Measurements from ENCODE around the gene BCAS3. TPM values are rescaled to one million over a fixed set of nuclear protein-coding genes. Genes with fewer than 3 reads are reported as not detected.
"Not testable (repeated sequence)": the region's sequence is repeated elsewhere in the genome, so short reads cannot be mapped to it uniquely, and the experiment has no call there.

BCAS3 gene
- total RNA-seq, 1 donor from 2014 or later: 17.1 TPM

DNA sequence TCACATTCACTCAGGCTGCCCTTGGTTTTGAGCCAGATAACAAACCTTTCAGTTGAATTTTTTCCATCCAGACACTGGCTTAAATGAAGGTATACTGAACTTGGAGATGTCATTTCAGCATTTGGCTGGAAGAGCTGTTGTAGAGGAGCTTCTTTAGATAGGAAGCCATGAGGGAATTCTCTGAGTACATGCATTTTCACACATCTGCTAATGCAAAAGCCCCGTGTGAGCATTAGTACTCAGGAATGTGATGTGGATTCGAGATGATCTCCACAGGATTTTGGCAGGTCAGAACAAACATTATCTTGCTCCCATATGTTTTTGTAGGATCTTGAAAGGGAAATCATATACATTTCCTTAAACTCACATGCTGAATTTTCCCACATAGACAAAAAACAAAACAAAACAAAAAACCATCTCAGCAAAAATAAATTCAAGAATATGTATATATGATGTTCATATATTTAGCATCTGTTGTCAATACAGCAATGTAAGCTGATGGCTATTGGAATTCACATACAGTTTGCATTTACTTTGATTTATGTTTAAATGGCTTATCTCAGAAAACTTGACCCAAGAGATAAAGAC is 444.8 kb downstream of the BCAS3 start:
- no peak for DNase-seq (ENCODE audit: low read depth, low spot score)

- no peak for DNase-seq (ENCODE audit: low read depth, low spot score)
Observed at GRCh38 chr17:61124562-61124961, 446.9 kb downstream of the BCAS3 start.

DNA sequence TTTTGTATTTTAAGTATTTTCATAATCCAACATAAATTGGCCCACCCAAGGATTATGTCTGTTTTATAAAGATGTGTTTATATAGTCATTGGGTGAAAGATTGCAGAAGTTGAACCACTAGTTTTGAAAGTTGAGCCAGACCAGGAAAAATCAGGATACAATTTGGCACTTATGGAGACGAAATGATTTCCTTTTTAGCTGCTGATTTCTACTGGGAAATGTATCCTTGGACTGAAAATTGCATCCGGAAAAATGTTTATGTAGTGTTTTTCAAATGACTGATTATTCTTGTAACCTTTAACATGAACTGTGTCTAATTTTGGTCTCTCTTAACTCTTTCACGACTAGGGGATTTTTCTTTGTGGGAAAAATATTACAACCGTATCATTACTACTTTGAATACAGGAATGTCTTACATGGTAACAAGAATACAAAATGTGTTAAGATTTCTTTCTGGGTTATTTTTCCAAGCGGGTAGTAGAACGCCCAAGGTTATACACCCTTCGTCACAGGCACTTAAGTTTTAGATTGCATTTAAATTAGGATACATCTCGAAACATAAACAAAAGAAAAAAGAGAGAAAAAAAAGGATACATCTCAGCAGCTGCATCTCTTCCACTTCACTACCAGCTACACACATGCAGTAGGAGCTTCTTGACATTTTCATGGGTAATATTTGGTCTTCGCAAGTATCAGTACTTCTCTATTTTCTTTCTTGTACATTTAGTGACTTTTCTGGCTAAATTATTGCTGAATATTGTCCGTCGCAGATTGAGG is 449.0 kb downstream of the BCAS3 start:
- no peak for DNase-seq (ENCODE audit: low read depth, low spot score)

DNA sequence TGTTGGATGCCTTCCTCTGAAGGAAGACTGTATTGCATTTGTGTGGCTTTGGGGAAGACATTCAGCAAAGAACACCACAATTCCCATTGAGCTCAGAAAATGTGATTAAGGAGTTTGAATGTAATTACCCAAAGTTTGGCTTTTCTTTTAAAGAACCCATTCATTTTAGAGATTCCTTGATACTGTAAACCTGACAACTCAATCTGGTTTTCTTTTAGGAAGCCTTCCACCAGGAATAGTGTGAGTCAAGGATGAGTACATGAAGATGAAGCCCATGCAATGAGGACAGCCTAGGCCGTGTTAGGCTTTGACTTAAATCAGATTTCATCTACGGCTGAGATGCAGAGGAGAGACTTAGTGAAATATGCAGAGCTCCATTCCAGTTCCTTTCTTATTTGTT is 450.3 kb downstream of the BCAS3 start:
- DNase-seq (ENCODE audit: low read depth, low spot score): no peak

DNA sequence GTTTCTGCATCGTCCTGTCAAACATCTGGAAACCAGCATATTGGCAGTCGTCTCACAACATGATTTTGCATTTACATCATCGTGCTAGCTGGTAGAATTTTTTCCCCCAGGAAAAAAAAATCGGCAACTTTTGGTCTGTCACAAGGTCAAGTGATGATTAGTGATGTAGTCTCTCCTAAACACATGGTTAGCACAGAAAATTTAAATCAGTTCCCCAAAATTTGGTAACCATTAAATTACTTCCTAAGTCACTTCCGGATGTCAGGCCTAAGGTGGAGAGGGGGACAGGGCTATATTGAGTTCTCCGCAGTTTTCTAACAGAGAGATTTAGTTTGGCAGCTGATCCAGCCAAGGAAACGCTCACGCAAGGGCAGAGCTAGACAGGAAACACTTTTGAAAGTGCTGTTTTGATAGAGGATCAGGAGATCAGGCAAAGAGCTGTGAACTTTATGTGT is 451.0 kb downstream of the BCAS3 start:
- DNase-seq (ENCODE audit: low read depth, low spot score): no peak

GRCh38 chr17:61129267-61130254 is 451.9 kb downstream of the BCAS3 start:
- no peak for DNase-seq (ENCODE audit: low read depth, low spot score)

DNA sequence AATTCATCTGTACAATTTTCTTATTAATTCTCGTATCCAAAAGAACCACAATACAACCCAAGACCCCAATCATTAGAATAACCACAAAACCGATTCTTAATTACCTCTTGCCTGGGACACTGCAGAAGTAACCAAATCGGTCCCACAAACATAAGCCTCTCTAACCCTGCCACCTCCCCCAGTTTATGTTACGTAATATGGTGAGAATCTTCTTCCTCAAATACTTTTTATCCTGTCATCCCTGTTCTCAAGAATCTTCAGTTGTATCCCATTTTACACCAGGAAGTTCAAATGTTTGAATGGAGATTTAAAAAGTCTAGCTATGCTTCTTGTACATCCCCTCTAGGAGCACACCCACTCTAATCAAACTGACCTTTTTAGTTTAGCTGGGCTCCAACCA is 452.7 kb downstream of the BCAS3 start:
- DNase-seq (ENCODE audit: low read depth, low spot score): no peak

DNA sequence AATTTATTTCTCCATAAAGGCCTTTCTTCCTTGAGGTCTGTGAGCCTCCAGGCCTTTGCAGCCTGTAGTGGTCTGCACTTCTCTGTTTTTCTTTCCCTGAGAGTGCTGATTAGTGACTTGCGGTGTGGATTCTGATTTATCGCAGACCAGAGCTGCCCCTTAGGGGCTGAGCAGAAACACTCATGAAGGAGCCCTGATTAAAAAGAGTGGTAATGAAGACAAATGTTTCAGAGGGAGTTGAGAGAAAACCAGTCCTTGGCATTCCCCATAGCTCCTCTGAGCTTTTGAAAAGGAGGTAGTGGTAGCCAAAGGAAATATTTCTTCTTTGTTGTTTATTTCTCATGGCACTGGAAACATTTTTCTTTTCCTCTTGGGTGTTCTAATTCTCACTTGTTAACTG is 453.9 kb downstream of the BCAS3 start:
- DNase-seq (ENCODE audit: low read depth, low spot score): no peak

DNA sequence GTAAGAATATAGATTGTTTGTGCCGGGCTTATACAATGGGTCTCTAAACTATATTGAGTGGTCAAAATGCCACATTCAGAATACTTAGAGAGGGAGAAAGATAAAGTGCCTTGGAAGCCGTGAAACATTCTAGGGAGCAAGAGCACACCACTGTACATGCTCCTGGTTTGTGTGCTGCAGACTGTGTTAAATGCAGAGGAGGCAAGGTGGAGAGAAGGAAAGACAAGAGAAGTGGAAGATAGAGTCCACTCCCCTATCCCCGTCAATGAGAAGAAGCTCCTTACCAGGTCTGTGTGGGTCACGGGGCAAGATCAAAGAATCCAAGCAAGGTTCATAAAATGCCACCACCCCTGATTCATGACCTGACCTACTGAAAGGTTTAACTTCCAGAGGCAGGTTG is 454.9 kb downstream of the BCAS3 start:
- DNase-seq (ENCODE audit: low read depth, low spot score): no peak

DNA sequence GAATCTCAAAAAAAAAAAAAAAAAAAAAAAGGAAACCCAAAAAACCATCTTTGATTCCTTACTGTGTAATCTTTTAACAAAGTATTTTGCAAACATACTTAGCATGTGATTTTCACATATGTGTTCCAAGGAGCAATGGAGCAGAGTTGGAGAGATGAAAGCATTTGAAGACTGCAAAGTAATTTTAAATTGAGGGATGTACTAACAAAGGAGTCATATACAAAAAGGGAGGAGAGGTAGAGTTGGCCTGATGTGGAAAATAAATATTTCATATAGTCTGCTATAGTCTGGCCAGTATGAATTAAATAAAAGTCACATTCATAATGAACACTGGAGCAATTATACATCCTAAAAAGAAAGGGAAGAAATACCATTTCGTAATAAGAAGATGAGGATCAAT is 456.2 kb downstream of the BCAS3 start:
- no peak for DNase-seq (ENCODE audit: low read depth, low spot score)

DNA sequence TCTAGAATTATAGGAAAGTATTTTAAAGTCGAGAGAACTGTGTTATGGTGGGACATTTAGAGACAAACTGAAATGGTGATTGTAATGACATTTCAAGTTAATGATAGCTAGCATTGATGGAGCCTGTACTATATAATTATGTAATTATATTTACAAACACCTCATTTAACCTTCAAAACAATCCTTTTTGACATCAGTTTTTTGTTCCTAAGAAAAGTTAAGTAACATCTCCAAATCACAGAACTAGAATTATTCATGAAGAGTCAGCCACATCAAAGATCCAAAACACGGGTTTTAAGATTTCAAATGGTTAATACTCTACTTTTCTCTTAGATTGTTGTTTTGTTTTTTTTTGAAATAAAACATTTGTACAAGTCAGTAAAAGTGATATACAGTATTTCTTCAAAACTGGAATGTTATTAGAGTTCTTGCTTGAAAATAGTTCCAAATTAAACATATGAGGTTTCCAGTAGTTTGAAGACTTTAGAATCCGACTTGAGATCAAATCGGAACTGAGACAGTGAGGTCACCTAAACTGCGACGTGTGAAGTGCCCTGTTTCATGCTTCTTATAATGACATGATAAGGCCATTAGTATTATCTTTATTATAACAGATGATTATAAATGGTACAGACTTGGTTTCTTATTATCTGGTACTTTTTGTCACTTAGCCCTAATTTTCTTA is 457.0 kb downstream of the BCAS3 start:
- DNase-seq (ENCODE audit: low read depth, low spot score): no peak

- no peak for DNase-seq (ENCODE audit: low read depth, low spot score)
Observed at GRCh38 chr17:61135782-61136181, 458.1 kb downstream of the BCAS3 start.

GRCh38 chr17:61136296-61136695 is 458.6 kb downstream of the BCAS3 start:
- DNase-seq (ENCODE audit: low read depth, low spot score): no peak

DNA sequence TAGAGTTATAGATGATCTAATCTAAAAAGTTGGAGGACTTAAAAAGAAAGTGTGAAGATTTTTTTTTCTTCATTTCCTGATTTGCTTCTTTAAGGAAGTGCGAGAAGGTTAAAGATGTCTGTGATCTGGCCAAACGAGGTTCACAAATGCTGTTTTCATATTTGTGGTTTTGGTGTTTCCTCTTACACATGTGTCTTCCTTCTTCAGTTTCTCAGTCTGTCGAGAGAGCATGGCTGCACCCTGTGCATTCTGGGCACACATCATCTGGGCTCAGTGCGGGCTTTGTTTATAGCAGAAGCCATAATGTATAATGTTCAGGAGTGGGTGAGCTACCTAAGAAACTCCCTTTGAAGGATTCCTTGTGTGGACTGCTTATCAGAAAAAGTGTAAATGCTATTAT is 461.6 kb downstream of the BCAS3 start:
- DNase-seq (ENCODE audit: low read depth, low spot score): no peak

GRCh38 chr17:61140081-61140786 is 462.6 kb downstream of the BCAS3 start:
- DNase-seq (ENCODE audit: low read depth, low spot score): no peak

- no peak for DNase-seq (ENCODE audit: low read depth, low spot score)
Observed at GRCh38 chr17:61143026-61143425, 465.4 kb downstream of the BCAS3 start.

DNA sequence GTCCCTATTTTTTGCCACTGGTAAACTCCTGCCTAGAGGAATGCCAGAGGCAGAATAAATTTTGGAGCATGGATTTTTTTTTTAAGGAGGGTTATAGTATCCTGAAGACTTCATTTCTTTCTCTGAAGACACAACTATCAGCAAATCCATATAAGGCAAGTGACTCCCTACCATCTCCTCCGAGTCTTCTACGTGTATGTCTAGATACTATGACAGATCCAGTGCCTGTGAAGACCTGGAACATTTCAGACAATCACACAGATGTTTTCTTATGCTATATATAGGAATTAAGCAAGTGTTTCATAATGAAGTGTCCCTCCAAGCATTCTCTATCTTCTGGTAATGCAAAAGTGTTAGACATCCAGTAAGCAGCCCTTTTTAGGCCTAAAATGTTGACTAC is 466.5 kb downstream of the BCAS3 start:
- DNase-seq (ENCODE audit: low read depth, low spot score): no peak

GRCh38 chr17:61144617-61145564 is 467.2 kb downstream of the BCAS3 start:
- DNase-seq (ENCODE audit: low read depth, low spot score): no peak

DNA sequence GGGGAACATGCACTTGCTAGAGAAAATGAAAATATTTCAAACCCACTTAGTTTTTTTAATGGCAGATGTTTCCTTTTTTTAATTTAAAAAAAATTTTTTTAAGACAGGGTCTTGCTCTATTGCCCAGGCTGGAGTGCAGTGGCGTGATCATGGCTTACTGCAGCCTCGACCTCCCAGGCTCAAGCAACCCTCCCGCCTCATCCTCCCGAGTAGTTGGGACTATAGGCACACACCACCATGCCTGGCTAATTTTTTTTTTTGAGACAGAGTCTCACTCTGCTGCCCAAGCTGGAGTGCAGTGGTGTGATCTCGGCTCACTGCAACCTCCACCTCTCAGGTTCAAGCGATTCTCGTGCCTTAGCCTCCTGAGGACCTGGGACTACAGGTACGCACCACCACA is 469.2 kb downstream of the BCAS3 start:
- not testable (repeated sequence) for DNase-seq (ENCODE audit: low read depth, low spot score)

Data from pulmonary artery endothelial cell (primary cell).